Neuronal stem cell (in vitro differentiated cells): ENCODE results near the gene PAF1.
A peak's percentile ranks its signal among the peaks of the same experiment; 100 is the strongest.

Source experiments
- DNase-seq: peaks from one replicate; pipeline ENCODE4 v3.0.0-alpha.2; 2013; ENCODE audit warnings: low spot score
- H2AFZ ChIP-seq: one replicate; pipeline ENCODE4 v1.6.1; 2013; ENCODE audit warnings: mild to moderate bottlenecking, low read length, inconsistent platforms
- H2AK5ac ChIP-seq: 2 replicates; pipeline ENCODE4 v1.6.1; 2013; ENCODE audit warnings: low read depth, mild to moderate bottlenecking, inconsistent platforms, low read length, moderate library complexity, mixed read lengths
- H2BK120ac ChIP-seq: 2 replicates; pipeline ENCODE4 v1.6.1; 2013; ENCODE audit warnings: low read depth, mild to moderate bottlenecking, inconsistent platforms, low read length, moderate library complexity, mixed read lengths
- H2BK12ac ChIP-seq: one replicate; pipeline ENCODE4 v1.6.1; 2013; ENCODE audit warnings: low read length, inconsistent platforms
- H2BK15ac ChIP-seq: 2 replicates; pipeline ENCODE4 v1.6.1; 2013; ENCODE audit warnings: mild to moderate bottlenecking, low read length, inconsistent platforms, mixed read lengths
- H2BK5ac ChIP-seq: one replicate; pipeline ENCODE4 v1.6.1; 2013; ENCODE audit warnings: inconsistent platforms, mild to moderate bottlenecking, low read length, moderate library complexity
- H3K14ac ChIP-seq: one replicate; pipeline ENCODE4 v1.6.1; 2013; ENCODE audit warnings: low read length, inconsistent platforms
- H3K18ac ChIP-seq: 2 replicates; pipeline ENCODE4 v1.6.1; 2013; ENCODE audit warnings: low read length, inconsistent platforms
- H3K23ac ChIP-seq: 2 replicates; pipeline ENCODE4 v1.6.1; 2013; ENCODE audit warnings: low read depth, mild to moderate bottlenecking, mixed read lengths, low read length, inconsistent platforms; ENCODE audit not compliant: poor library complexity
- H3K27ac ChIP-seq: replicated peaks from 3 replicates; pipeline ENCODE4 v1.5.1; 2013; ENCODE audit warnings: low read length, inconsistent platforms
- H3K27me3 ChIP-seq, 3 experiments: 2 replicates each; pipeline ENCODE4 v1.6.1; 2013; ENCODE audit warnings: low read length in 3 of 3, mild to moderate bottlenecking in 2 of 3, inconsistent platforms in 1 of 3, low read depth in 1 of 3, mixed read lengths in 1 of 3, moderate library complexity in 1 of 3; ENCODE audit not compliant: control insufficient read depth in 3 of 3, insufficient read depth in 3 of 3
- H3K36me3 ChIP-seq, 2 donors: replicated peaks in 1 of 2; 2 replicates each; pipeline ENCODE4 v1.6.1; 2013; ENCODE audit warnings: low read length in 2 of 2; ENCODE audit not compliant: control insufficient read depth in 2 of 2, insufficient read depth in 2 of 2
- H3K4ac ChIP-seq: 2 replicates; pipeline ENCODE4 v1.6.1; 2013; ENCODE audit warnings: inconsistent platforms, mild to moderate bottlenecking, low read length, moderate library complexity
- H3K4me1 ChIP-seq, 2 donors: 1 replicate in 1 of 2; 2 replicates in 1 of 2; pipeline ENCODE4 v1.6.1; 2013; ENCODE audit warnings: low read length in 2 of 2, low read depth in 1 of 2; ENCODE audit not compliant: control insufficient read depth in 2 of 2, insufficient read depth in 1 of 2
- H3K4me2 ChIP-seq: one replicate; pipeline ENCODE4 v1.6.1; 2013; ENCODE audit warnings: mild to moderate bottlenecking, low read length, inconsistent platforms; ENCODE audit not compliant: insufficient read depth, poor library complexity, severe bottlenecking
- H3K4me3 ChIP-seq, 2 donors: 2 replicates each; pipeline ENCODE4 v1.5.1; 2013; ENCODE audit warnings: low read length in 2 of 2, mild to moderate bottlenecking in 2 of 2, inconsistent platforms in 1 of 2, moderate library complexity in 1 of 2
- H3K79me1 ChIP-seq: one replicate; pipeline ENCODE4 v1.6.1; 2013; ENCODE audit warnings: low read depth, mild to moderate bottlenecking, inconsistent platforms, low read length, moderate library complexity
- H3K9ac ChIP-seq: one replicate; pipeline ENCODE4 v1.6.1; 2013; ENCODE audit warnings: mild to moderate bottlenecking, low read depth, low read length, inconsistent platforms; ENCODE audit not compliant: poor library complexity
- H3K9me3 ChIP-seq, 2 donors: replicated peaks in 1 of 2; 2 replicates each; pipeline versions ENCODE3 to v1.6.1; 2013; ENCODE audit warnings: low read length in 2 of 2, mild to moderate bottlenecking in 2 of 2, inconsistent platforms in 1 of 2, low read depth in 1 of 2, mixed read lengths in 1 of 2, moderate library complexity in 1 of 2; ENCODE audit not compliant: control insufficient read depth in 2 of 2, insufficient read depth in 1 of 2
- H4K8ac ChIP-seq: one replicate; pipeline ENCODE4 v1.6.1; 2013; ENCODE audit warnings: low read depth, mild to moderate bottlenecking, inconsistent platforms, low read length, moderate library complexity
- H4K91ac ChIP-seq: one replicate; pipeline ENCODE4 v1.6.1; 2013; ENCODE audit warnings: low read length, low read depth, mild to moderate bottlenecking, inconsistent platforms; ENCODE audit not compliant: poor library complexity
- WGBS, 2 donors: extraction: QIAGEN DNeasy Blood & Tissue Kit; methylation state at CpG; one replicate each; pipeline ENCODE4 v1.1.7; 2013; ENCODE audit warnings: missing lambda C conversion rate in 2 of 2, mixed read lengths in 1 of 2; ENCODE audit not compliant: insufficient read length in 2 of 2, insufficient replicate concordance in 1 of 2; ENCODE audit errors: extremely low coverage in 2 of 2; 5-methylcytosine and 5-hydroxymethylcytosine counted together

PAF1 gene

DNA sequence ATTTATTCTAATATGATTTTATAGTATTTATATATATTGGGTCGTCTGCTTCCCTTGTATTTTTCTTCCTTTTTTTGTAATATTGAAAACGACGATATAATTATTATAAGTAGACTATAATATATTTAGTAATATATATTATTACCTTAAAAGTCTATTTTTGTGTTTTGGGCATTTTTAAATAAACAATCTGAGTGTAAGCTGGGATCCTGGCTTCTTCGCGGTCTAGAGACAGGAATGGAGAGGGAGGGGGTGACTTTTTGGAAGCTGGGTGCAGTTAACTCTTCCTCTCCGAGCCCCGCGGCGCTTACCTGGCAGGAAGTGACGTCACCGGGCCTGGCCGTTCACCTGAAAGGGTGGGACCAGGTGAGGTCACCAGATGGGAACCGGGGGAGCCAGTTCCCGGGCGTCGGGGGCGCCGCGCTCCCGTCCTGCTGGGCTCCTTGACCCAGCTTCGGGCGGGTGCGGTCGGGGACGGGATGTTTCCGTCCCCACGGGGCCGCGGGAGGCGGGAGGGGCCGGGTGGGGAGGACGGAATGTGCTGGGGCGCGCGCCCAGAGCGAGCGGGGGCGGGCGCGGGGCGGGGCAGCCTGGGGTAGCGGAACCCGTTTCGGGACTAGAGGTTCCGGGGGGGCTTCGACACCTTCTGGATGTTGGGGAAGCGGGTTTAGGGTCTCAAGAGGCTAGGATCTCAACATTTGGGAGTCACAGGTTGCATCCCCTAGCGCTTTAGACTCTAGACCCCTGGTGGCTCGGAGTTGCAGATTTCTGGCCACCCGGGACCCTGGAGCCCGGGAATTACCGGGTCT lies 18.5 kb upstream of the PAF1 start:
- Histone ChIP-seq H3K27ac (no peak overlapping the region), H2AK5ac (peak overlapping the region; percentile 56)

GRCh38 chr19:39408392-39409207 lies 17.7 kb upstream of the PAF1 start:
- Histone ChIP-seq H2BK120ac (no peak overlapping the region), H3K9me3 (no peaks in the 10 kb centered on the region), H4K8ac (no peak overlapping the region), H3K4me2 (no peak overlapping the region), H3K27me3 (peaks cover 0 to 24% (median 0%) of the 10 kb centered on the region in 3 experiments), H3K4ac (peak overlapping the region; percentile 27), H2BK12ac (no peak overlapping the region), H3K9ac (no peak overlapping the region), H3K23ac (no peak overlapping the region), H3K18ac (peak overlapping the region; percentile 81), H3K27ac (no peak overlapping the region), H3K4me3 (no peak overlapping the region), H3K79me1 (no peaks in the 10 kb centered on the region), H2BK5ac (no peak overlapping the region), H4K91ac (no peak overlapping the region), H3K4me1 (peaks cover 18 to 31% of the 10 kb centered on the region in 2 donors), H3K14ac (no peak overlapping the region), H2BK15ac (peak overlapping the region; percentile 27), H2AFZ (no peak overlapping the region), H2AK5ac (peak overlapping the region; percentile 40), H3K36me3 (peaks cover 0 to 6% of the 10 kb centered on the region in 2 donors)
- no peak for DNase-seq
- WGBS, 2 donors, result no CpG with 5 or more reads among the region's 20 CpGs

More for the DNA sequence above, 18.5 kb upstream of the PAF1 start:
- H2BK12ac ChIP-seq, result peak overlapping the region; percentile 43
- no peak for DNase-seq
- H3K4ac ChIP-seq, result no peak overlapping the region
- H3K79me1 ChIP-seq, result peaks cover 6% of the 10 kb centered on the region
- peaks cover 18 to 31% of the 10 kb centered on the region in 2 donors for H3K4me1 ChIP-seq
- H4K91ac ChIP-seq, result no peak overlapping the region
- H2BK120ac ChIP-seq, result peak overlapping the region; percentile 51
- H3K36me3 ChIP-seq, result peaks cover 0 to 8% of the 10 kb centered on the region in 2 donors
- H4K8ac ChIP-seq, result peak overlapping the region; percentile 54
- no CpG with 5 or more reads among the region's 52 CpGs for WGBS, 2 donors
- peak overlapping the region in 1 of 2 donors; percentile 79 for H3K4me3 ChIP-seq
- peak overlapping the region; percentile 86 for H3K23ac ChIP-seq
- H3K27me3 ChIP-seq, result peaks cover 0 to 24% (median 0%) of the 10 kb centered on the region in 3 experiments
- no peaks in the 10 kb centered on the region for H3K9me3 ChIP-seq
- no peak overlapping the region for H2BK5ac ChIP-seq
- peak overlapping the region; percentile 50 for H2AFZ ChIP-seq
- H3K18ac ChIP-seq, result peak overlapping the region; percentile 96
- peak overlapping the region; percentile 84 for H3K4me2 ChIP-seq
- H2BK15ac ChIP-seq, result peak overlapping the region; percentile 89
- H3K14ac ChIP-seq, result no peak overlapping the region
- H3K9ac ChIP-seq, result peak overlapping the region; percentile 67

GRCh38 chr19:39407660-39408391 lies 16.9 kb upstream of the PAF1 start:
- Histone ChIP-seq H2BK15ac (peak overlapping the region; percentile 27), H2BK120ac (no peak overlapping the region), H2AK5ac (peak overlapping the region; percentile 97), H3K9me3 (no peaks in the 10 kb centered on the region), H2BK5ac (no peak overlapping the region), H4K8ac (peak overlapping the region; percentile 31), H4K91ac (no peak overlapping the region), H3K23ac (peak overlapping the region; percentile 1), H3K27ac (no peak overlapping the region), H3K4ac (peak overlapping the region; percentile 27), H2AFZ (no peak overlapping the region), H3K36me3 (peaks cover 0 to 6% of the 10 kb centered on the region in 2 donors), H3K79me1 (no peaks in the 10 kb centered on the region), H3K4me2 (peak overlapping the region; percentile 99), H3K4me1 (peaks cover 19 to 31% of the 10 kb centered on the region in 2 donors), H3K9ac (no peak overlapping the region), H3K14ac (no peak overlapping the region), H3K18ac (peak overlapping the region; percentile 81), H3K27me3 (peaks cover 0 to 24% (median 0%) of the 10 kb centered on the region in 3 experiments), H2BK12ac (peak overlapping the region; percentile 1), H3K4me3 (peak overlapping the region; percentile 59 to 91)
- WGBS, 2 donors, result no CpG with 5 or more reads among the region's 40 CpGs
- DNase-seq, result no peak
